Neural progenitor cell (in vitro differentiated cells): ENCODE measurements around the gene GREB1L.

Source experiments
- CTCF ChIP-seq: fragments of 200-600 bp; sonication (generic); IDR thresholded peaks from 2 replicates; pipeline ENCODE4 v1.5.1; 2017; ENCODE audit warnings: antibody characterized with exemption, mild to moderate bottlenecking
- EZH2 ChIP-seq: fragments of 200-600 bp; sonication (generic); IDR thresholded peaks from 2 replicates; pipeline ENCODE4 v1.6.1; 2017; ENCODE audit warnings: antibody characterized with exemption, mild to moderate bottlenecking, moderate library complexity
- EZH2phosphoT487 ChIP-seq: fragments of 200-600 bp; sonication (generic); IDR thresholded peaks from 2 replicates; pipeline ENCODE4 v1.6.1; 2017; ENCODE audit warnings: antibody characterized with exemption

- TF ChIP-seq CTCF: no peak
- TF ChIP-seq EZH2: no peak
- no peak for TF ChIP-seq EZH2phosphoT487
These were observed 283.9 kb downstream of the GREB1L start for GRCh38 chr18:21525916-21526315.
